Activated CD4-positive, alpha-beta memory T cell treated with anti-CD3 and anti-CD28 coated beads for 36 hours (primary cell): ENCODE data around the gene STX2. TPM values are rescaled to one million over a fixed set of nuclear protein-coding genes. Genes with fewer than 3 reads are reported as not detected.

Source experiments
- CTCF ChIA-PET: fragments of 350-600 bp; sonication (Branson Sonifier 250); formaldehyde crosslinking; loops from one replicate; lab custom pipeline; 2021; ENCODE audit warnings: antibody characterized with exemption, inconsistent platforms; lab: Charles Lee
- POLR2A ChIA-PET: fragments of 350-600 bp; sonication (Branson Sonifier 250); formaldehyde crosslinking; loops from one replicate; lab custom pipeline; 2021; ENCODE audit warnings: antibody characterized with exemption; lab: Charles Lee
- DNase-seq: peaks from one replicate; pipeline ENCODE4 v3.0.0-alpha.2; 2020
- H3K27ac Mint-ChIP-seq: one replicate; pipeline ENCODE4 v1.8.0; 2021; ENCODE audit warnings: mixed read lengths
- H3K27me3 Mint-ChIP-seq: one replicate; pipeline ENCODE4 v1.8.0; 2021; ENCODE audit warnings: mixed read lengths
- H3K36me3 Mint-ChIP-seq: one replicate; pipeline ENCODE4 v1.8.0; 2021; ENCODE audit warnings: mixed read lengths
- H3K4me1 Mint-ChIP-seq: one replicate; pipeline ENCODE4 v1.8.0; 2021; ENCODE audit warnings: low read depth, mixed read lengths
- H3K4me3 Mint-ChIP-seq: one replicate; pipeline ENCODE4 v1.8.0; 2021; ENCODE audit warnings: mild to moderate bottlenecking, mixed read lengths
- H3K9me3 Mint-ChIP-seq: one replicate; pipeline ENCODE4 v1.8.0; 2021; ENCODE audit warnings: mixed read lengths
- intact Hi-C: fragments of 100-400 bp; cut with micrococcal nuclease; formaldehyde crosslinking; loops from one replicate; pipeline ENCODE4 v1.15.1; 2023
- total RNA-seq, 2 experiments: library from RNA; stranded (reverse); gene quantifications; one replicate each; pipeline ENCODE4 v1.2.3, GENCODE V29; 2021

The STX2 gene
- total RNA-seq, 2 experiments from 2014 or later, result 18.1 to 22.8 TPM

DNA sequence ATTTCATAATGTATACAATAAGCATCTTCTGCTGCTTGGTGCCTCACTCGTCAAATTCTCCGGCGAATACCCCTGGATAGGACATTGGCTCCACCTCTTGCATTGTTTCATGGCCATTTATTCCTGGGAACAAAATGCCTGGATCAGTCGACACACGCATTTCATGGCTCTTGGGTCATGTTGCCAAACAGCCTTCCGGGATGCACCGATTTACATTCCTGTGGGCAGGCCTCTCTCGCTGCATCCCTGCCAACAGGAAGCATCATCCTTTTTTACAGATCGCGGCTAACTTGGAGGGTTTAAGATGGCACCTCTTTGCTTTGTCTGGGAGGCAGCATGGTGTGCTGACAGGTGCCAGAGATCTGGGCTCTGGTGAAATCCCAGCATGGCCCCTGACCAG is 90.3 kb downstream of the STX2 start:
- intact Hi-C loops, result loop anchor here (1.0 kb wide), 1 partner anchor 701 kb away; no protein-coding TSS in a partner anchor
- H3K27me3 Mint-ChIP-seq, result peaks cover 7% of the 10 kb centered on the region
- H3K4me3 Mint-ChIP-seq, result no peak overlapping the region
- POLR2A ChIA-PET, result no interaction called here
- no peak for DNase-seq
- H3K9me3 Mint-ChIP-seq, result peaks cover 3% of the 10 kb centered on the region
- CTCF ChIA-PET, result interaction anchor here (0.6 to 1.5 kb wide), 12 partner anchors 11 to 706 kb away, joined by 3 to 6 read pairs (median 3); no protein-coding TSS in a partner anchor
- H3K4me1 Mint-ChIP-seq, result peaks cover 7% of the 10 kb centered on the region
- H3K36me3 Mint-ChIP-seq, result no peaks in the 10 kb centered on the region
- H3K27ac Mint-ChIP-seq, result no peak overlapping the region

DNA sequence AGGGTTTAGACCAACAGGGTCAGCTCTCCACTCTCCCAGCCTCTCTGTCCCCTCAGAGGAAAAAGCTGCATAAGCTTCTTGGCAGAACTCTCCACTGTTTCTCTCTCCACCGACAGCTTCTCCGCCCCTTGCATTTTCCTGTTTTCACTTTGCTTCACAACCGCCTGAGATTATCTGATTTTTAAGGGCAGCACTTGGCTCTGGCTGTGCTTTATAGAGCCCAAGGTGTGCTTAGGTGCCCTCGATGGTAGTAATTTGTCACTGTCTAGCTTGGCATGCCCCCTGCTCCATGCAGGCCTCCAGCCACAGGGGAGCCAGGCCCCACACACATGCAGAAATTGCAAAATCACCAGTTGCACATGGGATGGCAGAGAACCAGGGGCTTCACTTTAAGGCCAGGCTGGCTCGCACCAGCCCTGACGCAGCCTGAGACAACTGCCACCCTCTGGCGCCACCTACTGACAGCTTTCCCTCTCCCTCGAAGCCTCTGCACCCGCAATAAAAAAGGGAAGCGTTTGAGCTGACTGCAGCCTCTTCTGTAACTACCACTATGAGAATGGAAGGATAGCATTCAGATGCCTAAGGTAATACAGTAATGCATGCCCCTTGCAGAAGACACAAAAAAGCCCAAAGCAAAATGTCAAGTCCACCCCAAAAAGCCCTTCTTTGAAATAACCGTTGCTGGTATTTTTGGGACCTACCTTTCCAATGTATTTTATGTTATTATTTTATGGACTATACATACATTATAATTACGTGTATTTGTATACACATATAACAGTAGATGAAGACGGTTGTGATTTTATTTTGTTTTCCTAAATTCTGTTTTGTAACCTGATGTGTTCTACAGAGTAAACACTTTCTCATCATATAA is 90.9 kb downstream of the STX2 start:
- peak; percentile 83 for DNase-seq
- no peak overlapping the region for H3K4me3 Mint-ChIP-seq
- CTCF ChIA-PET, result interaction anchor here (0.6 to 1.5 kb wide), 19 partner anchors 11 to 715 kb away, joined by 3 to 6 read pairs (median 3); no protein-coding TSS in a partner anchor
- H3K4me1 Mint-ChIP-seq, result peaks cover 7% of the 10 kb centered on the region
- peaks cover 7% of the 10 kb centered on the region for H3K27me3 Mint-ChIP-seq
- no peak overlapping the region for H3K27ac Mint-ChIP-seq
- POLR2A ChIA-PET, result no interaction called here
- peaks cover 5% of the 10 kb centered on the region for H3K9me3 Mint-ChIP-seq
- intact Hi-C loops, result loop anchor here (1.0 kb wide), 1 partner anchor 701 kb away; no protein-coding TSS in a partner anchor
- H3K36me3 Mint-ChIP-seq, result no peaks in the 10 kb centered on the region

DNA sequence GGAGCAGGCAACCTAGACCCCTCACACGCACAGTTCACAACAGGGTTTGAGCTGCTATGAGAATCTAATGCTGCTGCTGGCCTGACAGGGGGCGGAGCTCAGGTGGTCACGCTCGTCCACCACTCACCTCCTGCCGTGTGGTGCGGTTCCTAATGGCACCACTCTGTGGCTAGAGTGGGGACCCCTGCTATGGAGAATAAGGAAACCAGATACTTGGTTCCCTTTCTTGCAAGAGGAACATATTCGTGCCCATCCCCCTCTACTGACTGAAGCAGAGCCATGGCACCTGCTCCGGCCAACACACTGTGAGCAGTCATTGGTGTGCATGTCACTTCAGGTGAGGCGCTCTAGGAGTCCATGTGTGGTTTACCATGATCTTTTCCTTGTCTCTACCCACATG is 92.5 kb downstream of the STX2 start:
- CTCF ChIA-PET, result interaction anchor here (1.1 to 1.4 kb wide), 2 partner anchors 30 to 697 kb away, joined by 3 to 4 read pairs; no protein-coding TSS in a partner anchor
- intact Hi-C loops, result no loop called here

DNA sequence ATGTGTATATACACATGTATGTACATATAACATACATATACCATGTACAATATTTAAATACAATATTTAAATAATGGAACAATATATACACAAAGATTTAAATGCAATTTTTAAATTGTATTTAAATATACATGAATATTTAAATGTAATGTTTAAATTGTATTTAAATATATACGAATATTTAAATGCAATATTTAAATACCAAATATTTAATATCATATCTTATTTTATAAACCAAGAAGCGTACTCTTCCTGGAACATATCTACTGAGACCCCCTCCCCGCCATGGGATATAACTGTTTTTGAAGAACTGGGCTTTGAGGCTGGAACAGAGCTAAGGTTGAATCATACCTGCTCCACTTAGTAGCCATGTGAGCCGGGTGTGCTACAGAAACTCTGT is 93.1 kb downstream of the STX2 start:
- H3K36me3 Mint-ChIP-seq, result no peaks in the 10 kb centered on the region
- no peak for DNase-seq
- ChIA-PET CTCF (no interaction called here), POLR2A (no interaction called here)
- intact Hi-C loops, result no loop called here
- H3K4me3 Mint-ChIP-seq, result no peak overlapping the region
- peaks cover 5% of the 10 kb centered on the region for H3K9me3 Mint-ChIP-seq
- peaks cover 8% of the 10 kb centered on the region for H3K27me3 Mint-ChIP-seq
- no peak overlapping the region for H3K27ac Mint-ChIP-seq
- H3K4me1 Mint-ChIP-seq, result peaks cover 7% of the 10 kb centered on the region

More for the DNA sequence above, 92.5 kb downstream of the STX2 start:
- H3K27me3 Mint-ChIP-seq, result peaks cover 7% of the 10 kb centered on the region
- POLR2A ChIA-PET, result no interaction called here
- H3K4me3 Mint-ChIP-seq, result no peak overlapping the region
- peaks cover 7% of the 10 kb centered on the region for H3K4me1 Mint-ChIP-seq
- no peak overlapping the region for H3K27ac Mint-ChIP-seq
- H3K36me3 Mint-ChIP-seq, result no peaks in the 10 kb centered on the region
- DNase-seq, result no peak
- H3K9me3 Mint-ChIP-seq, result peaks cover 5% of the 10 kb centered on the region

DNA sequence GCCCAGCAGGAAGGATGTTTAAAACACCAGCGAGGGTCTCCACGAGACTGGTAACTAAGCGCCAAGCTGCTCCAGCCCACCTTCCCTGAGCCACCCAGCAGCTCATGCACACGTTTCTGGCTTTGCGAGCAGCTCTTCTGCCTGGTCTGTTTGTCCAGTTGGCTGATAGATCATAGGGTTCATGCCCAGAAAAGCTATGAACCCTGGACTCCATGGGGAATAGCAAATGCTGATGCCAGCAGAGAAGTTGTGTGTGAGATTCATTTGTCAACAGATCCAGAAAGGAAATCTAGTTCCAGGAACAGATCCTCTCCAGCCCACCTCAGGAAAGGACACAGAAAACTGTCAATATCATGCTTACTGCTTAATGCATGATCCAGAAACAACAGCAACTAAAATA is 94.8 kb downstream of the STX2 start:
- Mint-ChIP-seq H3K27me3 (peaks cover 13% of the 10 kb centered on the region), H3K36me3 (no peaks in the 10 kb centered on the region), H3K9me3 (peaks cover 5% of the 10 kb centered on the region), H3K27ac (no peak overlapping the region), H3K4me3 (no peak overlapping the region), H3K4me1 (peaks cover 7% of the 10 kb centered on the region)
- CTCF ChIA-PET, result no interaction called here
- intact Hi-C loops, result no loop called here
- POLR2A ChIA-PET, result no interaction called here
- no peak for DNase-seq

DNA sequence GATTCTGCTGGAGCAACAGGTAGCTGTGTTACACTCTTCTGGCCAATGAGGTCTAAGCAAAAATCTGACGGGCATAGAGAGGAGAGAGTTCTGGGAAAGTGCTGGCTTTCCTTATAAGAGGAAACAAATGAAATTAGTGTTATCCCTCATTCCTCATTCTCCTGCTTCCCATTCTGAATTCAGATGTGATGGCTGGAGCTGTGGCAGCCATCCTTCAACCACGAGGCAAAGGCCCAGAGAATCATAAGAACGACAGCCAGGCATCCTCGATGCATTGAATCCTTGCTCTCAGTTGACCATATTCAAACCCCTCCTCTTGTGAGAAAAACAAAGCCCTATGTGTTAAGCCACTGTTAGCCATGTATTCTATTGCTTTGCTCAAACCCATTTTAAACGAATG is 95.4 kb downstream of the STX2 start:
- intact Hi-C loops, result no loop called here
- H3K27ac Mint-ChIP-seq, result no peak overlapping the region
- no peak for DNase-seq
- peaks cover 5% of the 10 kb centered on the region for H3K9me3 Mint-ChIP-seq
- H3K4me3 Mint-ChIP-seq, result no peak overlapping the region
- CTCF ChIA-PET, result no interaction called here
- peaks cover 13% of the 10 kb centered on the region for H3K27me3 Mint-ChIP-seq
- no peaks in the 10 kb centered on the region for H3K36me3 Mint-ChIP-seq
- POLR2A ChIA-PET, result no interaction called here
- peaks cover 7% of the 10 kb centered on the region for H3K4me1 Mint-ChIP-seq

DNA sequence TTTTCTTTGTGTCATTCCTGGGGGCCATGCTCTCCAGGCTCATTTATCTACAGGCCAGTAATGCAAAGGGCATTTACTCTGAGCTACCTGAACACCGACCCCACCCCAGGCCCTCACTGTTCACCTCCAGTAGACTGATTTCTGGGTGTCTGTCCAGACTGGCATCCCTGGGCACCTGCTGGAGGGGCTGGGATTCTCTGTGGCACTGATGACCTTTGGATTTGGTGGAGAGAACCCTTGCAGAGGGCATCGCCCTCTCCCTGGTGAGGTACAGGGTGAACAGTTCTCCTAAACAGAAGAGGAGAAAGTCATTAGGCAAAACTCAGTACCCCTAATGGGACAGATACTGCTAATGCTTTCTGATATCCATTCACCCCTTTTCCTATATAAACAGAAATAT is 95.9 kb downstream of the STX2 start:
- H3K4me3 Mint-ChIP-seq, result no peak overlapping the region
- ChIA-PET CTCF (no interaction called here), POLR2A (no interaction called here)
- intact Hi-C loops, result no loop called here
- H3K4me1 Mint-ChIP-seq, result peaks cover 6% of the 10 kb centered on the region
- peaks cover 12% of the 10 kb centered on the region for H3K27me3 Mint-ChIP-seq
- no peak for DNase-seq
- H3K36me3 Mint-ChIP-seq, result no peaks in the 10 kb centered on the region
- H3K9me3 Mint-ChIP-seq, result peaks cover 5% of the 10 kb centered on the region
- H3K27ac Mint-ChIP-seq, result no peak overlapping the region

DNA sequence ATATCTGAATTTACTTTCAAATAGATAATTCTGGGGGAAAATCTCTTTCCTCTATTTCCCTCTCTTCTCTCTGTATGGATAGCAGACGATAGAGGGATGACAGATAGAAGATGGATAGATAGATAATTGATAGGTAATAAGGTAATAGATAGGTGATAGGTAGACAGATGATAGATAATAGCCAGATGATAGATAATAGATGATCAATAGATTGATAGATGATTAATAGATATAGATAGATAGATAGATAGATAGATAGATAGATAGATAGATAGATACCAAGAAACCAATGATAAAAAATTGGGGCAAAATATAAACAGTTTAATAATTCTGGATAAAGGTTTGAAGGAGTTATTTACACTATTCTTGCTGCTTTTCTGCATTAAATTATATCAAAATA is 96.3 kb downstream of the STX2 start:
- H3K4me3 Mint-ChIP-seq, result no peak overlapping the region
- peaks cover 7% of the 10 kb centered on the region for H3K27me3 Mint-ChIP-seq
- peaks cover 1% of the 10 kb centered on the region for H3K4me1 Mint-ChIP-seq
- no peak for DNase-seq
- no peaks in the 10 kb centered on the region for H3K36me3 Mint-ChIP-seq
- H3K9me3 Mint-ChIP-seq, result peaks cover 5% of the 10 kb centered on the region
- POLR2A ChIA-PET, result no interaction called here
- H3K27ac Mint-ChIP-seq, result no peak overlapping the region
- intact Hi-C loops, result no loop called here
- CTCF ChIA-PET, result no interaction called here

DNA sequence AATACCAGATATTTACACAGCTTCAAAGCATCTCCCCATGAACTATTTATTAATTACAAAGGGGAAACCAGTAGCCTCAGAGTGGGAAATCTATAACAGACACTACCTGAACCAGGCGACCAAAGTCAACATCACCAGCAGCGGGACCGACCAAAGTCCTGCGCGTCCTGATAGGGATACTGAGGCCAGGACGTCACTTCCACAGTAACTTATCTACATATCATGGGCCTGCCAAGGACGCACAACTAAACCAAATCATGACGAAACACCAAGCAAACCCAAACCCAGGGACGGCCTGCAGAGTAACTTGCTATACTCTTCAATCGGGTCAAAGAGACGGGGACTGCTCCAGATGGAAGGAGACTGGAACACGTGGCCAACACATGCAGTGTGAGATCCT is 96.9 kb downstream of the STX2 start:
- no peaks in the 10 kb centered on the region for H3K4me1 Mint-ChIP-seq
- no peaks in the 10 kb centered on the region for H3K36me3 Mint-ChIP-seq
- no peak for DNase-seq
- no peak overlapping the region for H3K4me3 Mint-ChIP-seq
- POLR2A ChIA-PET, result no interaction called here
- no peak overlapping the region for H3K27ac Mint-ChIP-seq
- peaks cover 6% of the 10 kb centered on the region for H3K27me3 Mint-ChIP-seq
- CTCF ChIA-PET, result no interaction called here
- peaks cover 5% of the 10 kb centered on the region for H3K9me3 Mint-ChIP-seq
- intact Hi-C loops, result no loop called here

Other genes starting within 250 kb of the STX2 start
- under 1 TPM in 1 of 2 experiments, not detected in 1; 0.27 TPM for gene RIMBP2, start 123.0 kb downstream of the STX2 start, total RNA-seq
- gene RAN, start 32.8 kb upstream of the STX2 start, total RNA-seq, result 1,000 to 10,000 TPM; 2,100 to 2,144 TPM
- 1 to 10 TPM in 1 of 2 experiments, under 1 TPM in 1; 0.64 to 1.0 TPM for gene ADGRD1, start 114.7 kb upstream of the STX2 start, total RNA-seq